Neural progenitor cell (in vitro differentiated cells): ENCODE data around the gene GOLGA1. TPM values are rescaled to one million over a fixed set of nuclear protein-coding genes. Genes with fewer than 3 reads are reported as not detected.

Source experiments
- DNase-seq: peaks from one replicate; pipeline ENCODE4 v3.0.0-alpha.2; 2016; ENCODE audit warnings: low spot score
- H2AFZ ChIP-seq: fragments of 200-600 bp; sonication (generic); replicated peaks from 2 replicates; pipeline ENCODE4 v1.6.1; 2016; ENCODE audit warnings: antibody characterized with exemption
- H3F3A ChIP-seq: fragments of 200-600 bp; sonication (generic); 2 replicates; pipeline ENCODE4 v1.6.1; 2016; ENCODE audit warnings: antibody characterized with exemption, low read depth
- H3K27ac ChIP-seq: fragments of 200-600 bp; sonication (generic); 2 replicates; pipeline ENCODE4 v1.5.1; 2016; ENCODE audit warnings: mild to moderate bottlenecking
- H3K27me3 ChIP-seq: fragments of 200-600 bp; sonication (generic); 2 replicates; pipeline ENCODE4 v1.6.1; 2016; ENCODE audit warnings: mild to moderate bottlenecking, moderate library complexity
- H3K36me3 ChIP-seq: fragments of 200-600 bp; sonication (generic); 2 replicates; pipeline ENCODE4 v1.5.1; 2016
- H3K4me1 ChIP-seq: fragments of 200-600 bp; sonication (generic); 2 replicates; pipeline ENCODE4 v1.6.1; 2016; ENCODE audit warnings: mixed run types
- H3K4me2 ChIP-seq: fragments of 200-600 bp; sonication (generic); 2 replicates; pipeline ENCODE4 v1.6.1; 2016
- H3K4me3 ChIP-seq: fragments of 200-600 bp; sonication (generic); 2 replicates; pipeline ENCODE4 v1.5.1; 2016
- H3K79me2 ChIP-seq: fragments of 200-600 bp; sonication (generic); 2 replicates; pipeline ENCODE4 v1.6.1; 2016; ENCODE audit warnings: low read depth
- H3K9ac ChIP-seq: fragments of 200-600 bp; sonication (generic); 2 replicates; pipeline ENCODE4 v1.6.1; 2016
- H3K9me3 ChIP-seq: fragments of 200-600 bp; sonication (generic); 2 replicates; pipeline ENCODE4 v1.5.1; 2016; ENCODE audit warnings: low read depth
- H4K20me1 ChIP-seq: fragments of 200-600 bp; sonication (generic); 2 replicates; pipeline ENCODE4 v1.6.1; 2016; ENCODE audit warnings: low read depth
- H3K27ac Mint-ChIP-seq: 3 replicates; pipeline ENCODE4 v1.8.0; 2021; ENCODE audit warnings: mixed read lengths
- H3K27me3 Mint-ChIP-seq: 2 replicates; pipeline ENCODE4 v1.8.0; 2022; ENCODE audit warnings: low read depth, mild to moderate bottlenecking, inconsistent platforms, moderate library complexity, mixed read lengths; ENCODE audit not compliant: insufficient read depth
- H3K36me3 Mint-ChIP-seq: 3 replicates; pipeline ENCODE4 v1.8.0; 2021; ENCODE audit warnings: mixed read lengths
- H3K4me1 Mint-ChIP-seq: 3 replicates; pipeline ENCODE4 v1.8.0; 2021; ENCODE audit warnings: mixed read lengths
- H3K4me3 Mint-ChIP-seq: 3 replicates; pipeline ENCODE4 v1.8.0; 2021; ENCODE audit warnings: mild to moderate bottlenecking, moderate library complexity, mixed read lengths
- H3K9me3 Mint-ChIP-seq: 3 replicates; pipeline ENCODE4 v1.8.0; 2020; ENCODE audit warnings: mixed read lengths
- CTCF ChIP-seq: fragments of 200-600 bp; sonication (generic); IDR thresholded peaks from 2 replicates; pipeline ENCODE4 v1.5.1; 2017; ENCODE audit warnings: antibody characterized with exemption, mild to moderate bottlenecking
- EZH2 ChIP-seq: fragments of 200-600 bp; sonication (generic); IDR thresholded peaks from 2 replicates; pipeline ENCODE4 v1.6.1; 2017; ENCODE audit warnings: antibody characterized with exemption, mild to moderate bottlenecking, moderate library complexity
- EZH2phosphoT487 ChIP-seq: fragments of 200-600 bp; sonication (generic); IDR thresholded peaks from 2 replicates; pipeline ENCODE4 v1.6.1; 2017; ENCODE audit warnings: antibody characterized with exemption
- total RNA-seq: library from RNA; depleted of rRNA; stranded (reverse); fragments of >200 nt; gene quantifications from 2 replicates; pipeline ENCODE4 v1.2.3, GENCODE V29; 2015; ENCODE audit warnings: low replicate concordance

The GOLGA1 gene
- total RNA-seq, 1 donor from 2014 or later = 17.8 TPM

GRCh38 chr9:124890179-124890578 lies 50.7 kb downstream of the GOLGA1 start:
- Histone ChIP-seq H3K27ac (no peak overlapping the region), H3K36me3 (no peaks in the 10 kb centered on the region), H4K20me1 (no peaks in the 10 kb centered on the region), H3K27me3 (no peaks in the 10 kb centered on the region), H3K9me3 (no peaks in the 10 kb centered on the region), H3K4me2 (no peak overlapping the region), H3F3A (no peaks in the 10 kb centered on the region), H2AFZ (no peak overlapping the region), H3K79me2 (no peaks in the 10 kb centered on the region), H3K4me3 (no peak overlapping the region), H3K4me1 (no peaks in the 10 kb centered on the region), H3K9ac (no peak overlapping the region)
- TF ChIP-seq EZH2 = no peak
- no peak for TF ChIP-seq EZH2phosphoT487
- no peak for TF ChIP-seq CTCF
- no peak for DNase-seq
- Mint-ChIP-seq H3K27me3 (no peaks in the 10 kb centered on the region), H3K27ac (no peak overlapping the region), H3K36me3 (peaks cover 17% of the 10 kb centered on the region), H3K9me3 (no peaks in the 10 kb centered on the region), H3K4me3 (no peak overlapping the region), H3K4me1 (no peaks in the 10 kb centered on the region)

GRCh38 chr9:124889006-124889405 lies 51.9 kb downstream of the GOLGA1 start:
- peaks cover 22% of the 10 kb centered on the region for H3K36me3 Mint-ChIP-seq
- no peaks in the 10 kb centered on the region for H3K9me3 Mint-ChIP-seq
- Histone ChIP-seq H3K9me3 (no peaks in the 10 kb centered on the region), H3K27ac (no peak overlapping the region), H3K36me3 (no peaks in the 10 kb centered on the region), H3F3A (peaks cover 8% of the 10 kb centered on the region), H3K4me2 (no peak overlapping the region), H2AFZ (no peak overlapping the region), H4K20me1 (no peaks in the 10 kb centered on the region), H3K27me3 (no peaks in the 10 kb centered on the region), H3K4me3 (no peak overlapping the region), H3K9ac (no peak overlapping the region), H3K4me1 (peaks cover 8% of the 10 kb centered on the region), H3K79me2 (no peaks in the 10 kb centered on the region)
- H3K27ac Mint-ChIP-seq = no peak overlapping the region
- H3K4me3 Mint-ChIP-seq = no peak overlapping the region
- no peaks in the 10 kb centered on the region for H3K27me3 Mint-ChIP-seq
- TF ChIP-seq EZH2 = no peak
- no peak for TF ChIP-seq EZH2phosphoT487
- TF ChIP-seq CTCF = no peak
- no peak for DNase-seq
- H3K4me1 Mint-ChIP-seq = peaks cover 2% of the 10 kb centered on the region

- DNase-seq = peak; percentile 0
- Histone ChIP-seq H3K36me3 (no peaks in the 10 kb centered on the region), H2AFZ (no peak overlapping the region), H3K9me3 (no peaks in the 10 kb centered on the region), H3K4me2 (no peak overlapping the region), H4K20me1 (no peaks in the 10 kb centered on the region), H3K4me3 (no peak overlapping the region), H3K27me3 (no peaks in the 10 kb centered on the region), H3K9ac (no peak overlapping the region), H3K79me2 (no peaks in the 10 kb centered on the region), H3K4me1 (peaks cover 8% of the 10 kb centered on the region), H3K27ac (no peak overlapping the region), H3F3A (peaks cover 13% of the 10 kb centered on the region)
- Mint-ChIP-seq H3K27ac (no peak overlapping the region), H3K36me3 (peaks cover 21% of the 10 kb centered on the region), H3K4me3 (no peak overlapping the region), H3K9me3 (no peaks in the 10 kb centered on the region), H3K4me1 (peaks cover 2% of the 10 kb centered on the region), H3K27me3 (no peaks in the 10 kb centered on the region)
- no peak for TF ChIP-seq EZH2
- no peak for TF ChIP-seq EZH2phosphoT487
- TF ChIP-seq CTCF = no peak
Observed at GRCh38 chr9:124887832-124888231, 53.1 kb downstream of the GOLGA1 start.
